HL-60/S4 treated with retinoic acid at 250 ng/mL for 4 days and 3 days (cell line): ENCODE data around the gene SLC39A1.

Experiments
- in situ Hi-C: fragments of 300-500 bp; cut with MboI; formaldehyde crosslinking; loops from 2 replicates; pipeline ENCODE4 v1.7.0; 2022; ENCODE audit warnings: low sequenced_read_pairs

Gene SLC39A1

GRCh38 chr1:153977250-153978240 is 14.2 kb upstream of the SLC39A1 start, which contains the start of gene JTB:
TSS of gene JTB (minus strand) at chr1:153977674. CDS start at chr1:153977252, 422 bp downstream.
- in situ Hi-C loops, result loop anchor here (25.0 kb wide), 2 partner anchors 465 to 615 kb away; partner anchors contain the start of gene S100A9

DNA sequence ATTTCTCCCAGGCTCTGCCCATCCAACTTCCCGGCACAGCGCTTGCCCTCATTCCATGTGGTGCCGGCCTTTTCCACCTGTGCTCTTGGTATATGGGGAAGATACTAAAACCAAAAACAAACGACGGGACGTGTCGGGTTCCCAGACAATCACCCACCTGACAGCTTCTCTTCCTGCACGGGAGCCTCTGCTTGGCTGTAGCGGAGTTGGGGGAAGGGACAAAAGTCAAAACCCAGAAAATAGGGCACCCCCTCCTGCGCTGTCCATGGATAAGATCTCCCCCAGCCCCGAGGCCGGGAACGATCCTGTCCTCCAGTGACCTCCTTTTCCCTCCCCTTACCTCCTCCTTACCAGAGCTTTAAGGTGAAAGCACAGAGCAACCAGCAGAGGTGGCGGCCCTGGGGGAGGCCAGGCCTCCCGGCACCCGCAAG is 13.5 kb upstream of the SLC39A1 start:
- in situ Hi-C loops, result loop anchor here (25.0 kb wide), 2 partner anchors 465 to 615 kb away; partner anchors contain the start of gene S100A9

DNA sequence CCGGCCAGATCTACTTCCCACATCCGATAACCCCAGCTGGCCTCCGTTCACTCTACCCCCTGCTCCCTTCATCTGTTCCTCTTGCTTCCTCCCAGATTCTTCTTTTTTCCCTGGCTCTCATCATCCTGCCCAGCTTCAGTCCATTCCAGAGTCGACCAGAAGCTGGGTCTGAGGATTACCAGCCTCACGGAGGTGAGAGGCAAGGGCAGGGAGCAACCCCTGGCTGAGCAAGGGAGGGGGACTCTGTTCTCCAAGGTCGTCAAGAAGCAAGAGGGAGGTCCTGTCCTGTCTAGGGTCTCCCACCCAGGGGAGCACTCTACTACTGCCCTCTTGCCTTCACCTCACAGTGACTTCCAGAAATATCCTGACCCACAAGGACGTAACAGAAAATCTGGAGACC is 10.2 kb upstream of the SLC39A1 start:
- in situ Hi-C loops, result no loop called here

DNA sequence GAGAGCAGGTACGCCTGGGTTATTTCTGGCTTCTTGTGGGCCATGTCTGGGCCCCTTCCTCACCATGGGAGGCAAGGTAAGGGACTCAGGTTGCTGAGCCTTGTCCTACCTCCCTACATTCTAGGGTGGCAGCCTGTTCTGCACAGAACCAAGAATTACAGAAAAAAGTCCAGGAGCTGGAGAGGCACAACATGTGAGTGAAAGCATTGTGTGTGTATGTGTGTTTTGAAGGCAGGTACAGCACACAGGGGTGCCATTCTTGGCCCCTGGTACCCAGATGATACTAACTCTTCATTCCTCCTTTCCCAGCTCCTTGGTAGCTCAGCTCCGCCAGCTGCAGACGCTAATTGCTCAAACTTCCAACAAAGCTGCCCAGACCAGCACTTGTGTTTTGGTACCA is 9.7 kb upstream of the SLC39A1 start:
- in situ Hi-C loops, result no loop called here

GRCh38 chr1:153970346-153970745 is 7.0 kb upstream of the SLC39A1 start:
- in situ Hi-C loops, result no loop called here

- in situ Hi-C loops, result loop anchor here (10.0 kb wide), 1 partner anchor 294 kb away; the partner anchor contains the start of genes ILF2 and NPR1
These were observed 5.6 kb upstream of the SLC39A1 start for GRCh38 chr1:153968972-153969371.

- in situ Hi-C loops, result loop anchor here (10.0 kb wide), 1 partner anchor 294 kb away; the partner anchor contains the start of genes ILF2 and NPR1
These were observed 5.1 kb upstream of the SLC39A1 start for GRCh38 chr1:153968408-153968807.

GRCh38 chr1:153968000-153968363 is 4.6 kb upstream of the SLC39A1 start:
- in situ Hi-C loops, result loop anchor here (10.0 kb wide), 1 partner anchor 293 kb away; the partner anchor contains the start of genes ILF2 and NPR1

GRCh38 chr1:153967107-153967999 is 4.0 kb upstream of the SLC39A1 start, which contains the start of gene CREB3L4:
TSS of gene CREB3L4 (plus strand) at chr1:153967902. CDS start at chr1:153968526, 624 bp downstream.
- in situ Hi-C loops, result loop anchor here (10.0 kb wide), 1 partner anchor 293 kb away; the partner anchor contains the start of genes ILF2 and NPR1

- in situ Hi-C loops, result loop anchor here (10.0 kb wide), 1 partner anchor 289 kb away; the partner anchor contains the start of genes ILF2 and NPR1
These were observed 554 bp upstream of the SLC39A1 start for GRCh38 chr1:153963850-153964331.

GRCh38 chr1:153962088-153963029 is 978 bp downstream of the SLC39A1 start:
- in situ Hi-C loops, result loop anchor here (10.0 kb wide), 1 partner anchor 288 kb away; the partner anchor contains the start of genes ILF2 and NPR1

GRCh38 chr1:153961421-153961820 is 1.9 kb downstream of the SLC39A1 start:
- in situ Hi-C loops, result loop anchor here (10.0 kb wide), 1 partner anchor 287 kb away; the partner anchor contains the start of genes ILF2 and NPR1

DNA sequence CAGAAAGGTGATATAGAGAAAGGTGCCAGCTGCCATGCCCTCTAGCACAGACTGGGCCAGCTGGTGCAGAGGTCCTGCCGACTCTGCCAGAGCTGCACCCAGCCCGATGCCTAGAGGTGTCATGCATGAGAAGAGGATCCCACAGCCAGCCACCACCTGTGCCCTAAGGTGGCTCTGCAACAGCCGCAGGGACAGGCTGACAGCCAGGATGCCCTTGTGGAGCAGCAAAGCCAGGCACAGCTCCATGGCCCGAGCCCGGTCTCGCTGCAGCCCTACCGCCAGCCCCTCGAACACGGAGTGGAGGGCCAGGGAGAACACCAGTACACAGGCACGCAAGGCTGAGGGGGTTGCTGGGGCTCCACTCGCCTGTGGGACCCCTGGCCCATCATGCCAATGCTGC is 3.1 kb downstream of the SLC39A1 start:
- in situ Hi-C loops, result loop anchor here (10.0 kb wide), 1 partner anchor 285 kb away; the partner anchor contains the start of genes ILF2 and NPR1

- in situ Hi-C loops, result no loop called here
These were observed 3.9 kb downstream of the SLC39A1 start for GRCh38 chr1:153959454-153959853.

GRCh38 chr1:153958961-153959260 is 4.4 kb downstream of the SLC39A1 start:
- in situ Hi-C loops, result no loop called here

GRCh38 chr1:153958111-153958960 is 5.0 kb downstream of the SLC39A1 start, which contains the start of gene CRTC2:
TSS of gene CRTC2 (minus strand) at chr1:153958612. CDS start at chr1:153958497, 115 bp downstream.
- in situ Hi-C loops, result no loop called here

- in situ Hi-C loops, result no loop called here
These were observed 5.6 kb downstream of the SLC39A1 start for GRCh38 chr1:153957744-153958110.

- in situ Hi-C loops, result no loop called here
These were observed 6.2 kb downstream of the SLC39A1 start for GRCh38 chr1:153956997-153957715.
